Fibroblast of skin of left biceps (primary cell): ENCODE results near the gene EPS8L1.
"Not testable (repeated sequence)": the region's sequence is repeated elsewhere in the genome, so short reads cannot be mapped to it uniquely, and the experiment has no call there.

ENCODE experiments used
- DNase-seq, 2 experiments: peaks; one replicate each; pipeline ENCODE4 v3.0.0-alpha.2; 2013; ENCODE audit warnings: low read depth in 2 of 2

The EPS8L1 gene

DNA sequence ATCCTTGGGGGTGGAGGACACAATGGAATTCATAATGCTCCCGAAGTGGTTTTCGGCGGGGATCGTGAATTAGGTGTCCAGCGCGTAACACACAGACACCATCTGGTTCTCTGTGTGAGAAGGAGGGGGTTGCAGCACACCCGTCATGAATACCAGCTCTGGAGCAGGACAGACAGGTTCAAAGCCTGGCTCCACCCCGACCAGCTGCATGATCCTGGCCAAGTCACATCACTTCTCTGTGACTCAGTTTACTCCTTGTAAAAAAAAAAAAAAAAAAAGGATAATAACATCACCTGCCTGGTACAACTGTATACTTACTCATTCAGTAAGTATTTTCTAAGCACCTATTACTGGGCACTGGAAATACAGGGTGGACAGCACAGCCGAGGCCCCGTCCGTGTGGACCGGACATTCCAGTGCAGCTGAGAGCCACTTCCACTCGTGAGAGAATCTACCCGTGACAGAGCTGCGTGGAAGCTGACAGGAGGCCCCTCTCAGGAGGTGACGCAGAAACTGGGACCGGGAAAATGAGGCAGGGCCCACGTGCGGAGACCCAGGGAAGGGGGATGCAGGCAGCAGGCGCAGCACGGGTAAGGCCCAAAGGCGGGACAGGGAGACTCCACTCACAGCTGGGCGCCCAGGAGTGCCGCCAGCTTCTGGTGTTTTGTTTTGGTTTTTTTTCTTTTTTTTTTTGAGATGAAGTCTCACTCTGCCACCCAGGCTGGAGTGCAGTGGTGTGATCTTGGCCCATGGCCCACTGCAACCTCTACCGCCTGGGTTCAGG, 24.7 kb upstream of the EPS8L1 start:
- DNase-seq = no peak

DNA sequence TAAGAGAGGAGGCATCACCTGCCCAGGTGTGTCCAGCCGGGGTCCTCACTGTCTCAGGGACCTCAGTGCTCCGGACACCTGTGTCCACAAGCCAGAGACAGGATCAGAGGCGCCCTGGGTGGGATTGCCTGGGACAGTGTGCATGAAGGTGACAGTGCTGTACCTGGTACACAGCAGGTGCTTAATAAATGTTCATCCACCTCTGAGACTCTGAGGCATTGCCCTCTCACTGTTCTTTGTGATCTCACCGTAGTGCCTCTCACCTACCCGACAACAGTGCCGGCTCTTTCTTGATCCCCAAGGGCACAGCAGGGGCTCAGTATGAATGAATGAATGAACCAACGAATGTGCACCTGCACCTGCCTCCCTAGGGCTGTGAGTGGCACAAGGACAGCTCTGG, 21.9 kb upstream of the EPS8L1 start:
- no peak for DNase-seq

DNA sequence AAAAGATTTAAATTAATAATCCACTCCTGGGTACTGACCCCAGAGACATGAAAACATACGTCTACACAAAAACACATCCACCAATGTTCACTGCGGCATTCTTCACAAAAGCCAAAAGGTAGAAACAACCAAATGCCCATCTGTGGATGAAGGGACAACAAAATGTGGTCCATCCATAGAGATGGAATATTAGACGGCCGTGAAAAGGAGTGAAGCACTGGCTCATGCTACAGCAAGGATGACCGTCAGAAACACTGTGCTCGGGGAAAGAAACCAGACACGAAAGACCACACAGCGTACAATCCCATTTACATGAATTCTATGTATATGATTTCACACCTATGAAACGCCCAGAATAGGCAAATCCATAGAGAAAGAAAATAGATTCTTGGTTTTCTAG, 18.8 kb upstream of the EPS8L1 start:
- no peak for DNase-seq

DNA sequence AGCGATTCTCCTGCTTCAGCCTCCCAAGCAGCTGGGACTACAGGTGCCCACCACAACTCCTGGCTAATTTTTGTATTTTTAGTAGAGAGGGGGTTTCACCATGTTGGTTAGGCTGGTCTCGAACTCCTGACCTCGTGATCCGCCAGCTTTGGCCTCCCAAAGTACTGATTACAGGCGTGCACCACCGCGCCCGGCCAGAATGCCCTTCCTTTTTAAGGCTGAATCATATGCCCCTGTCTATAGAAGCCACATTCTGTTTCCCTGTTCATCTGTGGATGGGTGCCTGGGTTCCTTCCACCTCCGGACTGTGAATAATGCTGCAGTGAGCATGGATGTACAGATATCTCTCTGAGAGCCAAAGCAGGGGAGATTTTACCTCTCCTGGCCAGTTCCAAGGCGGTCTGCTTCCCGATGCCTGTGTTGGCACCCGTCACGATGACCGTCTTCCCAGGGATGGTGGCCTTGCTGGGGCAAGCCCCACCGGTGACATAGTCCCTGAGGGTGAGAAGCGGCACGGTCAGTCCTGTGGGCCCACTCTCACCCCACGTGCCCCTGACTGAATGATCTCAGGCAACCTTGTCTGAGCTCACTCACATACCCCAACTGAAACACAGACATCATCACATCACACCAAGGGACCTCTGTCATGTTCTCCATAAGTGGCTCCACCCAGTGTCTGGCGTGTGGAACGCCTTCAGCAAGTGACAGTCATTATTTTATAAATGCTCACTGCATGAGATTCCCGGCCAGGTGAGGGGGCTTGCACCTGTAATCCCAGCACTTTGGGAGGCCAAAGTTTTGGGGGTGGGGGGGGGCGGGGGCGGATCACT, 16.7 kb upstream of the EPS8L1 start:
- no peak for DNase-seq

DNA sequence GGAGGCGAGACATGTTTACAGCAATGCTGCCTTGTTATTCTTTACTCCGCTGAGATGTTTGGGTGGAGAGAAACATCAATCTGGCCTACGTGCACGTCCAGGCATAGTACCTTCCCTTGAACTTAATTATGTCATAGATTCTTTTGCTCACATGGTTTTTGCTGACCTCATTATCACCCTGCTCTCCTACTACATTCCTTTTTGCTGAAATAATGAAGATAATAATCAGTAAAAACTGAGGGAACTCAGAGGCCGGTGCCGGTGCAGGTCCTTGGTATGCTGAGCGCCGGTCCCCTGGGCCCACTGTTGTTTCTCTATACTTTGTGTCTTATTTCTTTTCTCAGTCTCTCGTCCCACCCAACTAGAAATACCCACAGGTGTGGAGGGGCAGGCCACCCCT, 15.4 kb upstream of the EPS8L1 start:
- not testable (repeated sequence) for DNase-seq

DNA sequence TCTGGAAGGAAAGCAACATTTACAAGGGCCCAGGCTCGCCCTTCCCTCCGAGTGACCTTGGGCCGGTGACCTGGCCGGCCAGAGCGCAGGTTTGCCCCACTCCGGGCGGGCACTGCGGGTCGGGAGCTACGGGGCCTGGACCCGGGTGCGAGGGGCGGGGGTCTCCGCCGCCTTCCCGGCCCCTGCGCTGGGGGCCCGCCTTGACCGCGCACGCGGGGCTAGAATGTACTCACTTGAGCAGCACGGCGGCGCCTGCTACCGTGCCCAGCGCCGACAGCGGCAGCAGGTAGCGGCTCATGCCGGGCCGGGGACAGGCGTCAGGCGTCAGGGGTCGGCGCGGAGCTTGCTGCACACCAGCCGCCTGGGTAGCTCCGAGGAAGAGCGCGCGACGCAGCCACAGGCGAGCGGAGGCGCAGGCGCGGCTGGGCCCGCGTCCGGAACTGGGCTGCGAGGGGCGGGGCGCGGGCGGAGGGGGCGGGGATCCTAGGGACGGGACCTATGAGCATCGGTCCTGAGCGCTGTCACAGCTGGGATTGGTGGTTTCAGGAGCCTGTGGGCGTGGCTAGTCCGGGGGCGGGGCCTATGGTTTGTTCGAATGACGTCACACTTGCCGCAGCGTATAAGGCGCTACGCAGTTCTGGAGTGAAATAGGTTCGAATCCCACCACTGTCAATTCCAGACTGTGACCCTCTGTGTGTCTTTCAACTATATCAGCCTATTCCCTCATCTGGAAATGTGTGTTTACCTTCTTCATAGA, 12.8 kb upstream of the EPS8L1 start, which contains the start of gene RDH13:
TSS of gene RDH13 (minus strand) at position 414 of the 757 bp plus-strand sequence. CDS start at position 298, 116 bp downstream.
- peak; percentile 78 to 81 for DNase-seq

DNA sequence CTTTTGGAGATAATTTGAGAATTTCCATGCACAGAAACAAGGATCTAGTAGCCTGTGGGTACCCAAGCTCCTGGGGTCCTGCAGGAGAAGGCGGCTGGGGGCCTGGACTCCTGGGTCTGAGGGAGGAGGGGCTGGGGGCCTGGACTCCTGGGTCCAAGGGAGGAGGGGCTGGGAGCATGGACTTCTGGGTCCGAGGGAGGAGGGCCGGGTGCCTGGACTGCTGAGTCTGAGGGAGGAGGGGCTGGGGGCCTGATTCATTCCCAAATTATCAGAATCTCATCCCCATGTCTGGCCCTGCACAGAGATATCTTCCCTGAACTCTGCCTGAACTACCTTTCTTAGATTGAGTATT, 12.2 kb upstream of the EPS8L1 start:
- DNase-seq = no peak

DNA sequence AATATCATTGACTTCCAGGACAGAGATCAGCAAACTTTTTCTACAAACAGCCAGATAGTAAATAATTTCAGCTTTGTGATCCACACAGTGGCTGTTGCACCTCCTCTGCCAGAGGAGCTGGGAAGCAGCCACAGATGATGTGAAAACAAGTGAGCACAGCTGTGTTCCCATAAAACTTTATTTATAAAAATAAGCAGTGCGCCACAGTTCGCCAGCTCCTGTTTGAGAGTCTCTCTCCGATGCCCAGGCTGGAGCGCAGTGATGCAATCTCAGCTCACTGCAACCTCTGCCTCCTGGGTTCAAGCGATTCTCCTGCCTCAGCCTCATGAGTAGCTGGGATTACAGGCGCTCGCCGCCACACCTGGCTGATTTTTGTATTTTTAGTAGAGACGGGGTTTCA, 10.2 kb upstream of the EPS8L1 start:
- not testable (repeated sequence) for DNase-seq

DNA sequence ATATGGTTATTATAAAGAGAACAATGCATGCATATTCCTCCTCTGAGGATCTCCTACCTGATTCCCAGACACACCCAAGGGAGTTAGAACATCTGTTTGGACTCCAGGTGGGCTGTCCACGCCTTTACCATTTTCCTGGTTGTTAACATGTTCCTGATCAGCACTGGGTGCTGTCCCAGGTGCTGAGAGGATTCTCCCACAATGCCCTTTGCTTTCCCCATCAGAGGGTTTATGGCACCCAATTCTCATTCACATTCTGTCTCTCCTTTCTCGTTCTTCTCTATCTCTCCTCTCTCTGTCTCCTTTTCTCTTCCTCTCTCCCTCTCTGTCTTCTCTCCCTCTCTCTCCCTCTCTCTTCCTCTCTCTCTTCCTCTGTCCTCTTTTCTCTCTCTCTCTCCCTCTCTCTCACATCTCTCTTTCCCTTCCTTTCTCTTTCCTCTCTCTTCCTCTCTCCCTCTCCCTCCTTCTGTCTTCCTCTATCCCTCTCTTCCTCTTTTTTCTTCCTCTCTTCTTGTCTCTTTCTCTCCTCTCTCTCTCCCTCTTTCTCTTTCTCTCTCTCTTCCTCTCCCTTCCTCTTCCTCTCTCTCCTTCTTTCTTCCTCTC, 9.5 kb upstream of the EPS8L1 start:
- no peak for DNase-seq

DNA sequence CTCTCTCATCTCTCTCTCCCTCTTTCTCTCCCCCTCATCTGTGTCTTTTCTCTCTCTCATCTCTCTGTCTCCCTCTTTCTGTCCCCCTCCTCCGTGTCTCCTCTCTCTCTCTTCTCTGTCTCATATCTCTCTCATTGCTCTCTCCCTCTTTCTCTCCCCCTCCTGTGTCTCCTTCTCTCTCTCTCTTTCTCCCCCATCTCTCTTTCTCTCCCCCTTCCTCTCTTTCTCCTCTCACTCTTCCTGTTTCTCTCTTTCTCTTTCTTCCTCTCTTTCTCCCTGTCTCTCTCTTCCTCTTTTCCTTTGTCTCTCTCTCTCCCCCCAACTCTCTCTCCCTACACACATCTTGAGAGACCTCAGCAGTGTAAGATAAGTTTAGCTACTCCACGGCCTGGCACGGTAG, 7.8 kb upstream of the EPS8L1 start:
- DNase-seq = no peak

DNA sequence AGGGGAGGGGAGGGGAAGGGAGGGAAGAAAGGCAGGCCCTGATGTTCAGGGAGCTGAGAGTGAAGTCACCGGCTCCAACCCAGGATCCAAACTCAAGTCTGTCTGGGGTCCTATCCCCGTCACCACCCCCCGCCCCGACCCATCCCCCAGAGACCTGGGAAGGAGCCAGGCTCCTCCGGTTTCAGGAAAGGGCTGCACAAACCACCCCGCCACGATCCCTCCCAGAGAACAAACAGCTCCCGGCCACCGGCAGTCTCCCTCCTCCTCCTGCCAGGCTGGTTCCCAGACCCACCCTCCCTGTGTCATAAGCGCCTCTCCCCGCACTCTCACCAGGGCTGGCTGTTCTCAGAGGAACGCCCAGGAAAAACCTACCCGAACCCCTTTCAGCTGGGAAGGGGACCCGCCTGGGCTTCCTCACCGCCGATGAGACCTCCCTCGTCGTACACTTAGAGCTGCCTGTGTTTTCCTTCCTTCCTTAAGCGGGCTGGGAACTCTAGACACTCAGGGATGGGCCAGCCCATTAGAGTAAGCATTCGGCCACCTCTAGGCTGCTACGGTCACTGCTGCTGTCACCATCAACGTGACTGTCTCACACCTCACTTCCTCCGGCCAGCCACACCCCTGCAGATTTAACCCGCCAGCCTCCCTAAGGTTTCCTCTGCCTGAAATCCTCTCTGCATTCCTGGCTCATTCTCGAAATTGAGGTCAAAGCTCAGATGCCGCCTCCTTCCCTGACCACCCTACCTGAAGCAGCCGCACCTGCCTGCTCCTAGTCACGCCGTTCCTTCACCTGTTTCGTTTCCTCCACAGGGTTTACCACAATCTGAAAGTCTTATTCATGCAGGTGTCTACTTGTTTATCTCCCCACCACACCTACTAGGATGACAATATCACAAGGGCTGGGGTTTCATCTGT, 6.5 kb upstream of the EPS8L1 start:
- DNase-seq = no peak

DNA sequence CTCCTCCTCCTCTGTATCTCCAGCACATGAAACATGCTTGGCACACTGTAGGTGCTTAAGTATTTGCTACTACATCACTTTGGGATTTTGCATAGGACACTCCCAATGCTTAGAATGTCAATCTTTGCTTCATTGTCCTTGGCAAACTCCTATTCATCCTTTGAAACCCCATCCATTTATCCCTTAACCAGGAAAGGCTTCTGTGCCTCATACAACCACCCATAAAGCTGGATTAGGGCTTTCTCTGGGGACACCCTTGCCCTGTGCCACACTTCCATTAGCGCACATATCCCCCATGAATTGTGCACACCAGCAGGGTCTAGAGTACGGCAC, 5.8 kb upstream of the EPS8L1 start:
- DNase-seq = no peak

DNA sequence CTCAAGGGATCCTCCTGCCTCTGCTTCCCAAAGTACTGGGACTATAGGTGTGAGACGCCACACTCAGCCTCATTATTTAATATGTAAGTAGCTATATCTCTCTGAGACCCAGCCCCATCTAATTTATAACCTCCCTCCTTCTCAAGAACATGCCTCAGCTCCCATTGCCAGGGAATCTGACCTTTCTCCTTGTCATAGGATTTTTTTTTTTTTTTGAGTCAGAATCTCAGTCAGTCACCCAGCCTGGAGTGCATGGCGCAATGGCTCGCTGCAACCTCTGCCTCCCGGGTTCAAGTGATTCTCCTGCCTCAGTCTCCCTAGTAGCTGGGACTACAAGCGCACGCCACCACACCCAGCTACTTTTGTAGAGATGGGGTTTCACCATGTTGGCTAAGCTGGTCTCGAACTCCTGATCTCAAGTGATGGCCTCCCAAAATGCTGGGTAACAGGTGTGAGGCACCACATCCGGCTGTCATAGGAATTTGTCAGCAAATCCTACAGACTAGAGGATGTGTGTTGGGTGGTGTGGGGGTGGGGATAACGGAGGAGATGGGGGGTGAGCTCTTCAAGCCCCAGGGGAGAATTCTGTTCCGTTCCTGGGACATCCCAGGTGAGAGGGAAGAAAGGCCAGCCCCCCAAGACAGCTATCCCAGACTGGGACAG, 5.1 kb upstream of the EPS8L1 start:
- no peak for DNase-seq

DNA sequence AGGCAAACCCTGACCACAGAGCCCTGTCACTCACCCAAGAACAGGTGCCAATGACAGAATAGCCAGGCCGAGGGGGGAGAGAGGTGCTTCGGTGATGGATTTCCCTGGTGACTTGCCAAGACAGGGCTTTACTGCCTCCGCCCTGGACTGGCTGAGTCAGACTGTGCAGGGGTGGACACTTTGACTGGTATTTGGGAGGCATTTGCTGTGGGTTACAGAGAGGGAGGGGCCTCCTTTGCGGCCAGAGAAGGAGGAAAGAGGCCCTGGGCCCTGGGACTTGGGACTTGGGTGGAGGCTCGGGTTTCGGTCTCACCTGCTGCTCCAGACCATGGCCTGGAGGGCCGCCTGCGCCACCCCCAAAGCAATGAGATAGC, 4.6 kb upstream of the EPS8L1 start:
- no peak for DNase-seq

DNA sequence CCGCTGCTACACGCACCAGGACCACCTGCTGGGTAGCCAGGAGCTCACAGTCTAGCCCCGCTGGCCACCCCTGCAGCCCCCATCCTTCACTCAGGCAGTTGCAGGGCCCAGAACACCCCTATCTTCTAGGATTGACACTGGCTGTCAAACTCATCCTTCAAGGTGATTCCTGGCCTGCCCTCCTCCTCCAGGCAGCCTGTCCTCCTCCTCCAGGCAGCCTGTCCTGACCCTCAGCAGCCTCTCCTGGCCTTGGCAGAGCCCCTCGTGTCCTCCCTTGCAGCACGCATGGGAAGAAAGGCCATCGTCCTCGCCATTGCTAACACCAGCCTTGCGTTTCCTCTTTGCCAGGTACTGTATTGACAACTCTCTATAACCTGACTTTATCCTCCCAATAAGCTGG, 3.8 kb upstream of the EPS8L1 start:
- no peak for DNase-seq

DNA sequence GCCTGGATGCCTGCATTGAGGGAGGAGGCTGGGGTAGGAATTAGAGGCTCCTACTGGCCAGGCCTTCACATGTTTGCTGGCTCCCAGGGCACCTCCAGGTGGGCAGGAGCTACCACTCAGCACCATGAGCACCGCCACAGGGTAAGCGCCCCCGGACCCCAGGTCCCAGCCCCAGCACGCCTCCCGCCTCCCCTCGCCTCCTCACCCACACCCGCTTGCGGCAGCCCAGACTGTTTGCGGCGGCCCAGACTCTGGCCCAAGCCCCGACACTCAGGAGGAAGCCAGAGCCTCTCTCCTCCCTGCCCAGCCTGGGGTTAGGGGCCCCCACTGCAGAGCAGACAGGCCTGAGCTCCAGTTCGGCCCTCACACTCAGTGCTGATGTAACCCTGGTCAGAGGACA, 652 bp downstream of the EPS8L1 start:
- DNase-seq = no peak

DNA sequence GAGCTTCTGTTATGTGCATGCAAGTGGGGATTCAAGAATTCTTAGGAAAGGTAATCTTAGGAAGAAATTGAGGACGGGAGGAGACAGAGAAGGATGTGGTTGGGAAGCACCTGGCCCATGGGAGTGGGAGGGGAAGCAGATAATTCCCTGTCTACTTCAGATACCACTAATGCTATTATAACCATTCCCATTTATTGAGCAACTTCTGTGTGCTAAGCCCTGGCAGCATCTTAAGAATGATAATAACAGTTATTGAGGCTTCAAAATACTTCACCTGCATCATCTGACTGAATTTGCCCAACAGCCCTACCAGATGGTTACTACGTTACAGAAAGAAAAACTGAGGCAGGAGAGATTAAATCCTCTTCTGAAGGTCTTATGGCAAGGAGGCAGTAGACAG, 1.4 kb downstream of the EPS8L1 start:
- DNase-seq = no peak

DNA sequence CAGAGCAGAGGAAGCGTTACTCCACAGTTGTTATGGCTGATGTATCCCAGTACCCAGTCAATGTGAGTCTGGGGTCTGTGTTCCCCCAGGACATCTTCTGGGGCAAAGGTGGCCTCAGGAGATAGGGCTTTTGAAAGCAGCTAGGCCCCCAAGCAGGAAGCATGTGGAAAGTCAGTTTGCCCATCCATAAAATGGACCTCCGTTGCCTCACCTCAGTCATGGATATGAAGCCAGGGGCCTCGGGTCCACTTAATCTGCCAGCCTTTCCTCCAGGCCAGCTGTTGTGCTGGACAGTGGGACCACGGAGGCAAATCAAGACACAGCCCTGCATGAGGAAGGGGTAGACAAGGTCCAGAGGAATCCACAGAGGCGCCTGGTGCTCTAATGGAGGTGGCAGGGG, 3.3 kb downstream of the EPS8L1 start:
- DNase-seq = no peak

DNA sequence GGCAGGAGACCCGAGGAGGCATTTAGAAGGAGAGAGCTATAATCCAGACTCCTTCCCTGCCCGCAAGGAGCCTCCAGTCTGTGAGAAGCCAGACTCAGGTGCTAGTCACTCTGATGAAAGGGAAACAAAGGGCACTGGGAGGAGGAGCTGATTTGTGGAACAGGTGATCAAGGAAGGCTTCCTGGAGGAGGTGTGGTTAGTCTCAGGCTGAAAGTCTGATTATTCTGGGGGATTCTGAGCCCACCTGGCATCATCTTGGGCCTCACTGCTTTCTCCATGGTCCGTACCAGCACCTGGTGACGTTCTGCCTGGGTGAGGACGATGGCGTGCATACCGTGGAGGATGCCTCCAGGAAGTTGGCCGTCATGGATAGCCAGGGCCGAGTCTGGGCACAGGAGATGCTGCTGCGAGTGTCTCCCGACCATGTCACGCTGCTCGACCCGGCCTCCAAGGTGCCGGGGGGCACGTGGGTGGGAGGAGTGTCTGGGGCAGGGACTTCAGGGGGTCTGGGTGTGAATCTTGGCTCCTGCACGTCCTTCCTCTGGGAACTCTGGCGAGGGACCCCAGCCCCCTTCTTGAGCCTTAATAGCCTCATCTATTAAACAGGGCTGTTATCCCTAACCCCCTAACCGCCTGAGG, 3.9 kb downstream of the EPS8L1 start:
- DNase-seq = no peak
